MCF 10A (cell line): ENCODE data around the gene RERG. TPM values are rescaled to one million over a fixed set of nuclear protein-coding genes. Genes with fewer than 3 reads are reported as not detected.
"Not testable (repeated sequence)": the region's sequence is repeated elsewhere in the genome, so short reads cannot be mapped to it uniquely, and the experiment has no call there.

Experiments
- BruUV-seq: library from RNA; stranded (reverse); fragments of 400-500 nt; replicated peaks from 2 replicates; lab custom pipeline; 2021; lab: Mats Ljungman, UMichigan
- CTCF ChIA-PET: fragments of 300-600 bp; sonication (Branson Sonifier 250); formaldehyde crosslinking; extraction: SDS; loops from one replicate; lab custom pipeline; 2021; ENCODE audit warnings: antibody characterized with exemption, inconsistent platforms; lab: Yijun Ruan, JAX
- POLR2A ChIA-PET: fragments of 300-600, 350-650 bp; sonication (Branson Sonifier 250); formaldehyde crosslinking; extraction: SDS; loops from one replicate; lab custom pipeline; 2020; ENCODE audit warnings: antibody characterized with exemption, inconsistent platforms; lab: Yijun Ruan, JAX
- DNase-seq: peaks from one replicate; pipeline ENCODE4 v3.0.0-alpha.2; 2018; ENCODE audit not compliant: unreplicated experiment
- H3K27ac Mint-ChIP-seq: one replicate; pipeline ENCODE4 v1.8.0; 2022; ENCODE audit warnings: mild to moderate bottlenecking, low read depth, mixed read lengths; ENCODE audit not compliant: unreplicated experiment
- H3K27me3 Mint-ChIP-seq: one replicate; pipeline ENCODE4 v1.8.0; 2022; ENCODE audit warnings: mixed read lengths; ENCODE audit not compliant: insufficient read depth, unreplicated experiment
- H3K36me3 Mint-ChIP-seq: one replicate; pipeline ENCODE4 v1.8.0; 2022; ENCODE audit warnings: mild to moderate bottlenecking, moderate library complexity, mixed read lengths; ENCODE audit not compliant: insufficient read depth, unreplicated experiment
- H3K4me1 Mint-ChIP-seq: one replicate; pipeline ENCODE4 v1.8.0; 2022; ENCODE audit warnings: mixed read lengths; ENCODE audit not compliant: insufficient read depth, unreplicated experiment
- H3K4me3 Mint-ChIP-seq: one replicate; pipeline ENCODE4 v1.8.0; 2022; ENCODE audit warnings: mild to moderate bottlenecking, moderate library complexity, mixed read lengths; ENCODE audit not compliant: unreplicated experiment
- H3K9me3 Mint-ChIP-seq: one replicate; pipeline ENCODE4 v1.8.0; 2022; ENCODE audit warnings: mixed read lengths; ENCODE audit not compliant: unreplicated experiment
- CTCF ChIP-seq: fragments of 200-600 bp; IDR thresholded peaks from one replicate; pipeline ENCODE4 v1.8.0; 2022; ENCODE audit warnings: antibody characterized with exemption, mild to moderate bottlenecking; ENCODE audit not compliant: unreplicated experiment
- intact Hi-C: fragments of 100-400 bp; cut with micrococcal nuclease; formaldehyde crosslinking; loops from 2 replicates; pipeline ENCODE4 v1.14.1; 2022
- total RNA-seq: library from RNA; stranded (reverse); gene quantifications from 2 replicates; pipeline ENCODE4 v1.2.3, GENCODE V29; 2022

Gene RERG
- total RNA-seq, 1 experiment from 2014 or later, result 16.5 TPM

GRCh38 chr12:15114501-15114900, 106.7 kb downstream of the RERG start:
- intact Hi-C loops, result no loop called here
- no peak for DNase-seq
- peaks cover 5% of the 10 kb centered on the region for H3K36me3 Mint-ChIP-seq
- POLR2A ChIA-PET, result interaction anchor here (0.7 kb wide), 1 partner anchor 1844 kb away, joined by 4 read pairs; no protein-coding TSS in a partner anchor
- H3K9me3 Mint-ChIP-seq, result no peaks in the 10 kb centered on the region
- H3K4me1 Mint-ChIP-seq, result no peaks in the 10 kb centered on the region
- H3K27me3 Mint-ChIP-seq, result no peaks in the 10 kb centered on the region
- H3K27ac Mint-ChIP-seq, result no peak overlapping the region
- BruUV-seq, result no TSS peak
- TF ChIP-seq CTCF, result no peak
- CTCF ChIA-PET, result no interaction called here
- no peak overlapping the region for H3K4me3 Mint-ChIP-seq

- POLR2A ChIA-PET, result interaction anchor here (0.8 to 1.0 kb wide), 2 partner anchors 9 to 322 kb away, joined by 3 read pairs; a partner anchor contains a TSS
- no peak for TF ChIP-seq CTCF
- peaks cover 9% of the 10 kb centered on the region for H3K27me3 Mint-ChIP-seq
- no peaks in the 10 kb centered on the region for H3K9me3 Mint-ChIP-seq
- H3K4me1 Mint-ChIP-seq, result no peaks in the 10 kb centered on the region
- H3K36me3 Mint-ChIP-seq, result no peaks in the 10 kb centered on the region
- no TSS peak for BruUV-seq
- H3K27ac Mint-ChIP-seq, result no peak overlapping the region
- CTCF ChIA-PET, result no interaction called here
- intact Hi-C loops, result no loop called here
- H3K4me3 Mint-ChIP-seq, result no peak overlapping the region
- no peak for DNase-seq
Measured at GRCh38 chr12:15092826-15093225, 128.4 kb downstream of the RERG start.

GRCh38 chr12:15090441-15090840, 130.8 kb downstream of the RERG start:
- Mint-ChIP-seq H3K4me3 (no peak overlapping the region), H3K27me3 (peaks cover 9% of the 10 kb centered on the region), H3K27ac (no peak overlapping the region), H3K4me1 (no peaks in the 10 kb centered on the region), H3K9me3 (no peaks in the 10 kb centered on the region), H3K36me3 (no peaks in the 10 kb centered on the region)
- intact Hi-C loops, result no loop called here
- DNase-seq, result no peak
- CTCF ChIA-PET, result no interaction called here
- TF ChIP-seq CTCF, result no peak
- POLR2A ChIA-PET, result interaction anchor here (0.6 kb wide), 1 partner anchor 57 kb away, joined by 3 read pairs; no protein-coding TSS in a partner anchor
- no TSS peak for BruUV-seq

GRCh38 chr12:15088105-15088504, 133.1 kb downstream of the RERG start:
- H3K4me3 Mint-ChIP-seq, result no peak overlapping the region
- POLR2A ChIA-PET, result interaction anchor here (0.9 kb wide), 1 partner anchor 36 kb away, joined by 3 read pairs; no protein-coding TSS in a partner anchor
- no peak for DNase-seq
- no peaks in the 10 kb centered on the region for H3K36me3 Mint-ChIP-seq
- no peaks in the 10 kb centered on the region for H3K4me1 Mint-ChIP-seq
- BruUV-seq, result no TSS peak
- no peak overlapping the region for H3K27ac Mint-ChIP-seq
- no peak for TF ChIP-seq CTCF
- intact Hi-C loops, result no loop called here
- no peaks in the 10 kb centered on the region for H3K9me3 Mint-ChIP-seq
- CTCF ChIA-PET, result no interaction called here
- peaks cover 9% of the 10 kb centered on the region for H3K27me3 Mint-ChIP-seq

GRCh38 chr12:15077751-15078150, 143.5 kb downstream of the RERG start:
- H3K36me3 Mint-ChIP-seq, intact Hi-C loops, CTCF ChIA-PET, H3K4me1 Mint-ChIP-seq, H3K4me3 Mint-ChIP-seq, H3K9me3 Mint-ChIP-seq, BruUV-seq, H3K27ac Mint-ChIP-seq, H3K27me3 Mint-ChIP-seq, POLR2A ChIA-PET, DNase-seq: not testable (repeated sequence)
